ENCODE data around the gene SPATA13. TPM values are rescaled to one million over a fixed set of nuclear protein-coding genes. Genes with fewer than 3 reads are reported as not detected.

The SPATA13 gene
- total RNA-seq, 1 experiment from 2014 or later = 21.4 TPM

GRCh38 chr13:24328145-24328544, 167.6 kb downstream of the SPATA13 start:
- H3K79me2 ChIP-seq (ENCODE audit: insufficient read depth, low read length) = no peaks in the 10 kb centered on the region
- H3K4me3 ChIP-seq (replicated peaks in 1 of 2; ENCODE audit: low read depth in 1 of 2, low read length in 2 of 2) = no peak overlapping the region
- intact Hi-C loops (cut with micrococcal nuclease) = no loop called here
- no peaks in the 10 kb centered on the region for H3K4me1 ChIP-seq (ENCODE audit: control insufficient read depth in 1 of 2, insufficient read depth in 2 of 2, low read length in 2 of 2)
- no peaks in the 10 kb centered on the region for H3K36me3 ChIP-seq (ENCODE audit: control insufficient read depth in 1 of 2, insufficient read depth in 2 of 2, low read length in 2 of 2)
- H3K9me3 ChIP-seq (ENCODE audit: control insufficient read depth in 1 of 2, insufficient read depth in 1 of 2, low read depth in 1 of 2, low read length in 2 of 2) = no peaks in the 10 kb centered on the region
- no peak overlapping the region for H3K4me2 ChIP-seq (ENCODE audit: low read length)
- ChIA-PET RAD21 (ENCODE audit: low non-redundant PET in 1 of 2, low total read pairs in 2 of 2, uncharacterized antibody in 2 of 2, unreplicated experiment in 2 of 2) (no interaction called here), CTCF (no interaction called here), POLR2A (no interaction called here)
- no peak overlapping the region for H2AFZ ChIP-seq (ENCODE audit: low read depth, low read length, poor library complexity, severe bottlenecking)
- no TSS peak for BruUV-seq (replicated peaks)
- H3K27ac ChIP-seq (ENCODE audit: low read depth, low read length) = no peak overlapping the region
- H3K9me2 ChIP-seq (ENCODE audit: insufficient read depth) = no peaks in the 10 kb centered on the region
- H3K27me3 ChIP-seq (ENCODE audit: insufficient read depth, low read length) = no peaks in the 10 kb centered on the region
- DNase-seq (ENCODE audit: low read depth, low spot score) (no peak), ATAC-seq (no peak)
- H4K20me1 ChIP-seq (ENCODE audit: insufficient read depth) = no peaks in the 10 kb centered on the region
- H3K9ac ChIP-seq (ENCODE audit: low read length) = no peak overlapping the region
- TF ChIP-seq SIN3A (IDR thresholded peaks at IDR 0.05; ENCODE audit: low read depth) (no peak), EGR1 (IDR thresholded peaks at IDR 0.05; ENCODE audit: low read depth) (no peak), SP1 (IDR thresholded peaks at IDR 0.05; ENCODE audit: low read depth) (no peak), MAX (IDR thresholded peaks at IDR 0.05) (no peak), ZFX (IDR thresholded peaks at IDR 0.05) (no peak), POLR2A (IDR thresholded peaks at IDR 0.05; ENCODE audit: borderline replicate concordance, extremely low read depth, insufficient read depth, insufficient read length) (no peak), CEBPB (IDR thresholded peaks at IDR 0.05; ENCODE audit: low read depth) (no peak), CBX3 (IDR thresholded peaks at IDR 0.05; ENCODE audit: low read depth) (no peak)
- TF ChIP-seq, protein P1, sequence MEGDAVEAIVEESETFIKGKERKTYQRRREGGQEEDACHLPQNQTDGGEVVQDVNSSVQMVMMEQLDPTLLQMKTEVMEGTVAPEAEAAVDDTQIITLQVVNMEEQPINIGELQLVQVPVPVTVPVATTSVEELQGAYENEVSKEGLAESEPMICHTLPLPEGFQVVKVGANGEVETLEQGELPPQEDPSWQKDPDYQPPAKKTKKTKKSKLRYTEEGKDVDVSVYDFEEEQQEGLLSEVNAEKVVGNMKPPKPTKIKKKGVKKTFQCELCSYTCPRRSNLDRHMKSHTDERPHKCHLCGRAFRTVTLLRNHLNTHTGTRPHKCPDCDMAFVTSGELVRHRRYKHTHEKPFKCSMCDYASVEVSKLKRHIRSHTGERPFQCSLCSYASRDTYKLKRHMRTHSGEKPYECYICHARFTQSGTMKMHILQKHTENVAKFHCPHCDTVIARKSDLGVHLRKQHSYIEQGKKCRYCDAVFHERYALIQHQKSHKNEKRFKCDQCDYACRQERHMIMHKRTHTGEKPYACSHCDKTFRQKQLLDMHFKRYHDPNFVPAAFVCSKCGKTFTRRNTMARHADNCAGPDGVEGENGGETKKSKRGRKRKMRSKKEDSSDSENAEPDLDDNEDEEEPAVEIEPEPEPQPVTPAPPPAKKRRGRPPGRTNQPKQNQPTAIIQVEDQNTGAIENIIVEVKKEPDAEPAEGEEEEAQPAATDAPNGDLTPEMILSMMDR (IDR thresholded peaks at IDR 0.05 in 2 of 3, conservative IDR thresholded peaks at IDR 0.05 in 1 of 3; ENCODE audit: borderline replicate concordance in 1 of 3, insufficient read depth in 1 of 3, low read depth in 2 of 3, low read length in 2 of 3) = no peak

DNA sequence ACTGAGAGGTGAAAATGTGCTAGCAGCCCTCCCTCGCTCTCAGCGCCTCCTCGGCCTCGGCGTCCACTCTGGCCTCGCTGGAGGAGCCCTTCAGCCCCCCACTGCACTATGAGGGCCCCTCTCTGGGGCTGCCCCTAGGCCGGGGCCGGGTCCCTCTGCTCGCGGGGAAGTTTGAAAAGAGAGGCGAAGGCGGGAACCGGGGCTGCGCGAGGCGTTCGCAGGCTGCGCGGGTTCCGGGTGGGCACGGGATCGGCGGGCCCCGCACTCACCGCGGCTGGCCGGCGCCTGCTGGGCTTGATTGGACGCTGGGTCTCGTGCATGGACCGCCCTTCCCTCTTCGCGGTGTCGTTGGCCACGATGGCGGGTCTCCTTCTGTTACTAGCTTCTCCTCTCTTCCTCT, 178.2 kb downstream of the SPATA13 start:
- Histone ChIP-seq H3K27me3 (ENCODE audit: insufficient read depth, low read length) (no peaks in the 10 kb centered on the region), H4K20me1 (ENCODE audit: insufficient read depth) (no peaks in the 10 kb centered on the region), H3K4me2 (ENCODE audit: low read length) (no peak overlapping the region), H2AFZ (ENCODE audit: low read depth, low read length, poor library complexity, severe bottlenecking) (no peak overlapping the region), H3K4me3 (replicated peaks in 1 of 2; ENCODE audit: low read depth in 1 of 2, low read length in 2 of 2) (no peak overlapping the region), H3K9me2 (ENCODE audit: insufficient read depth) (no peaks in the 10 kb centered on the region), H3K79me2 (ENCODE audit: insufficient read depth, low read length) (no peaks in the 10 kb centered on the region), H3K9ac (ENCODE audit: low read length) (no peak overlapping the region), H3K27ac (ENCODE audit: low read depth, low read length) (no peak overlapping the region), H3K4me1 (ENCODE audit: control insufficient read depth in 1 of 2, insufficient read depth in 2 of 2, low read length in 2 of 2) (peaks cover 3 to 10% of the 10 kb centered on the region in 2 experiments; a peak in 2 of 4 replicates), H3K36me3 (ENCODE audit: control insufficient read depth in 1 of 2, insufficient read depth in 2 of 2, low read length in 2 of 2) (no peaks in the 10 kb centered on the region), H3K9me3 (ENCODE audit: control insufficient read depth in 1 of 2, insufficient read depth in 1 of 2, low read depth in 1 of 2, low read length in 2 of 2) (no peaks in the 10 kb centered on the region)
- TF ChIP-seq MAX (IDR thresholded peaks at IDR 0.05) (no peak), FOSL1 (IDR thresholded peaks at IDR 0.05; ENCODE audit: low read depth) (no peak), ZNF274 (IDR thresholded peaks at IDR 0.05; ENCODE audit: low read depth, low read length) (no peak), JUND (IDR thresholded peaks at IDR 0.05) (no peak), POLR2A (IDR thresholded peaks at IDR 0.05; ENCODE audit: borderline replicate concordance, extremely low read depth, insufficient read depth, insufficient read length) (no peak), ELF1 (IDR thresholded peaks at IDR 0.05; ENCODE audit: borderline replicate concordance, low read depth) (no peak), REST (IDR thresholded peaks at IDR 0.05; ENCODE audit: low read depth) (no peak), EZH2 (IDR thresholded peaks at IDR 0.05) (no peak), EZH2phosphoT487 (IDR thresholded peaks at IDR 0.05; ENCODE audit: borderline replicate concordance) (no peak)
- DNase-seq (ENCODE audit: low read depth, low spot score) (no peak), ATAC-seq (no peak)
- no TSS peak for BruUV-seq (replicated peaks)
- ChIA-PET POLR2A (interaction anchor here (0.6 kb wide), 1 partner anchor 12 kb away, joined by 6 read pairs; no protein-coding TSS in a partner anchor), CTCF (no interaction called here), RAD21 (ENCODE audit: low non-redundant PET in 1 of 2, low total read pairs in 2 of 2, uncharacterized antibody in 2 of 2, unreplicated experiment in 2 of 2) (no interaction called here)
- intact Hi-C loops (cut with micrococcal nuclease) = no loop called here

All from HCT116 (cell line).